B cell (primary cell): ENCODE measurements around the gene CNOT1.

Experiments used
- EZH2 ChIP-seq: IDR thresholded peaks from 2 replicates; pipeline ENCODE4 v1.6.1; 2012; ENCODE audit warnings: borderline replicate concordance, low read depth, mild to moderate bottlenecking, moderate library complexity, low read length; ENCODE audit not compliant: insufficient read depth, poor library complexity, severe bottlenecking
- TF ChIP-seq, protein P1 (sequence below): fragments of 200-600 bp; IDR thresholded peaks from one replicate; pipeline ENCODE4 v1.8.0; 2022; ENCODE audit warnings: antibody characterized with exemption, mild to moderate bottlenecking

- TF ChIP-seq, protein P1, sequence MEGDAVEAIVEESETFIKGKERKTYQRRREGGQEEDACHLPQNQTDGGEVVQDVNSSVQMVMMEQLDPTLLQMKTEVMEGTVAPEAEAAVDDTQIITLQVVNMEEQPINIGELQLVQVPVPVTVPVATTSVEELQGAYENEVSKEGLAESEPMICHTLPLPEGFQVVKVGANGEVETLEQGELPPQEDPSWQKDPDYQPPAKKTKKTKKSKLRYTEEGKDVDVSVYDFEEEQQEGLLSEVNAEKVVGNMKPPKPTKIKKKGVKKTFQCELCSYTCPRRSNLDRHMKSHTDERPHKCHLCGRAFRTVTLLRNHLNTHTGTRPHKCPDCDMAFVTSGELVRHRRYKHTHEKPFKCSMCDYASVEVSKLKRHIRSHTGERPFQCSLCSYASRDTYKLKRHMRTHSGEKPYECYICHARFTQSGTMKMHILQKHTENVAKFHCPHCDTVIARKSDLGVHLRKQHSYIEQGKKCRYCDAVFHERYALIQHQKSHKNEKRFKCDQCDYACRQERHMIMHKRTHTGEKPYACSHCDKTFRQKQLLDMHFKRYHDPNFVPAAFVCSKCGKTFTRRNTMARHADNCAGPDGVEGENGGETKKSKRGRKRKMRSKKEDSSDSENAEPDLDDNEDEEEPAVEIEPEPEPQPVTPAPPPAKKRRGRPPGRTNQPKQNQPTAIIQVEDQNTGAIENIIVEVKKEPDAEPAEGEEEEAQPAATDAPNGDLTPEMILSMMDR, result no peak
- TF ChIP-seq EZH2, result no peak
Observed at GRCh38 chr16:58635502-58635901, 5.9 kb upstream of the CNOT1 start.
